C1 segment of cervical spinal cord (tissue), 14 donors: ENCODE data around the gene CTSE.

Experiments
- DNase-seq, 14 donors: peaks; one replicate each; lab custom pipeline; 2025; lab: John Stamatoyannopoulos, UW

CTSE gene

GRCh38 chr1:205992218-205992882 is 31.3 kb downstream of the CTSE start:
- no peak for DNase-seq

- DNase-seq = no peak
Measured at GRCh38 chr1:205991237-205991636, 32.5 kb downstream of the CTSE start.

GRCh38 chr1:205990226-205990625 is 33.5 kb downstream of the CTSE start:
- DNase-seq = no peak

- DNase-seq = no peak
Measured at GRCh38 chr1:205989786-205990185, 33.9 kb downstream of the CTSE start.

- no peak for DNase-seq
Measured at GRCh38 chr1:205988585-205988995, 35.1 kb downstream of the CTSE start.

GRCh38 chr1:205986861-205987260 is 36.8 kb downstream of the CTSE start:
- no peak for DNase-seq

- no peak for DNase-seq
Measured at GRCh38 chr1:205986292-205986691, 37.4 kb downstream of the CTSE start.

- DNase-seq = no peak
Measured at GRCh38 chr1:205985330-205986005, 38.2 kb downstream of the CTSE start.

- DNase-seq = peak in 11 of 14 donors; percentile 4 to 72 (median 56)
Measured at GRCh38 chr1:205983925-205984725, 39.6 kb downstream of the CTSE start.

GRCh38 chr1:205981257-205981656 is 42.4 kb downstream of the CTSE start:
- no peak for DNase-seq

- DNase-seq = no peak
Measured at GRCh38 chr1:205980237-205980870, 43.3 kb downstream of the CTSE start.

- no peak for DNase-seq
Measured at GRCh38 chr1:205979301-205979700, 44.4 kb downstream of the CTSE start.

- DNase-seq = no peak
Measured at GRCh38 chr1:205978676-205979075, 45.0 kb downstream of the CTSE start.

- peak in 12 of 14 donors; percentile 36 to 86 (median 57) for DNase-seq
Measured at GRCh38 chr1:205977402-205978014, 46.2 kb downstream of the CTSE start.

GRCh38 chr1:205976708-205977401 is 46.8 kb downstream of the CTSE start:
- DNase-seq = peak in 8 of 14 donors; percentile 36 to 86 (median 56)

GRCh38 chr1:205976036-205976435 is 47.7 kb downstream of the CTSE start:
- DNase-seq = no peak

GRCh38 chr1:205975387-205975998 is 48.2 kb downstream of the CTSE start:
- DNase-seq = no peak

GRCh38 chr1:205974712-205975111 is 49.0 kb downstream of the CTSE start:
- DNase-seq = no peak

GRCh38 chr1:205973377-205974232 is 50.1 kb downstream of the CTSE start:
- no peak for DNase-seq
